SK-N-SH (cell line): ENCODE measurements around the gene ATP8A2. TPM values are rescaled to one million over a fixed set of nuclear protein-coding genes. Genes with fewer than 3 reads are reported as not detected.

Experiments used
- CTCF ChIA-PET: fragments of 300-600, 350-600 bp; formaldehyde crosslinking; extraction: SDS; loops from one replicate; lab custom pipeline; 2021; lab: Yijun Ruan, JAX
- POLR2A ChIA-PET: fragments of 350-600 bp; sonication (Branson Sonifier 250); formaldehyde crosslinking; extraction: SDS; loops from one replicate; lab custom pipeline; 2020; ENCODE audit warnings: antibody characterized with exemption, inconsistent platforms; lab: Yijun Ruan, JAX
- DNase-seq: peaks from one replicate; pipeline ENCODE4 v3.0.0; 2012
- H2AFZ ChIP-seq: fragments of 200-600 bp; sonication (generic); 2 replicates; pipeline ENCODE4 v1.8.1; 2016; ENCODE audit warnings: antibody characterized with exemption, mild to moderate bottlenecking, low read depth
- H3F3A ChIP-seq: fragments of 200-600 bp; sonication (generic); replicated peaks from 2 replicates; pipeline ENCODE3; 2016; ENCODE audit warnings: antibody characterized with exemption, mild to moderate bottlenecking; ENCODE audit not compliant: insufficient read depth
- H3K27ac ChIP-seq, 2 experiments: fragments of 200-500 bp in 1 of 2; fragments of 200-600 bp in 1 of 2; sonication (Bioruptor generic) in 1 of 2; sonication (generic), shearing (Covaris generic) in 1 of 2; 2 replicates each; pipeline versions ENCODE4 v1.5.1 to v1.6.1; 2014 to 2016; ENCODE audit warnings: low read depth in 2 of 2, inconsistent platforms in 1 of 2, low read length in 1 of 2, mild to moderate bottlenecking in 1 of 2, mixed read lengths in 1 of 2
- H3K27me3 ChIP-seq: fragments of 200-600 bp; sonication (generic), shearing (Covaris generic); 2 replicates; pipeline ENCODE4 v1.6.1; 2016; ENCODE audit warnings: mixed run types; ENCODE audit not compliant: insufficient read depth
- H3K36me3 ChIP-seq, 2 experiments: fragments of 200-500 bp in 1 of 2; fragments of 200-600 bp in 1 of 2; sonication (Bioruptor generic) in 1 of 2; sonication (generic) in 1 of 2; replicated peaks in 1 of 2; 2 replicates each; pipeline versions ENCODE3 to v1.5.1; 2014 to 2016; ENCODE audit warnings: low read length in 1 of 2, mild to moderate bottlenecking in 1 of 2; ENCODE audit not compliant: insufficient read depth in 2 of 2, control insufficient read depth in 1 of 2
- H3K4me1 ChIP-seq, 2 experiments: fragments of 200-500 bp in 1 of 2; fragments of 200-600 bp in 1 of 2; sonication (Bioruptor generic) in 1 of 2; sonication (generic), shearing (Covaris generic) in 1 of 2; 2 replicates each; pipeline versions ENCODE4 v1.5.1 to v1.6.1; 2014 to 2016; ENCODE audit warnings: low read depth in 1 of 2, low read length in 1 of 2, mixed run types in 1 of 2; ENCODE audit not compliant: insufficient read depth in 2 of 2, control insufficient read depth in 1 of 2
- H3K4me2 ChIP-seq: fragments of 200-600 bp; sonication (generic), shearing (Covaris generic); 2 replicates; pipeline ENCODE4 v1.6.1; 2017; ENCODE audit warnings: mixed run types
- H3K4me3 ChIP-seq, 2 experiments: fragments of 200-500 bp in 1 of 2; fragments of 200-600 bp in 1 of 2; sonication (Bioruptor generic) in 1 of 2; sonication (generic), shearing (Covaris generic) in 1 of 2; 2 replicates each; pipeline versions ENCODE4 v1.5.1 to v1.8.1; 2014 to 2016; ENCODE audit warnings: low read depth in 2 of 2, inconsistent platforms in 1 of 2, low read length in 1 of 2, mild to moderate bottlenecking in 1 of 2, mixed read lengths in 1 of 2, moderate library complexity in 1 of 2
- H3K79me2 ChIP-seq: fragments of 200-600 bp; sonication (generic); 2 replicates; pipeline ENCODE4 v1.8.1; 2017; ENCODE audit warnings: mild to moderate bottlenecking; ENCODE audit not compliant: insufficient read depth
- H3K9ac ChIP-seq: fragments of 200-600 bp; sonication (generic); 2 replicates; pipeline ENCODE4 v1.6.1; 2017; ENCODE audit warnings: mixed run types
- H3K9me2 ChIP-seq: fragments of 200-600 bp; sonication (generic); 2 replicates; pipeline ENCODE4 v1.6.1; 2017; ENCODE audit warnings: mixed run types
- H3K9me3 ChIP-seq: fragments of 200-600 bp; sonication (generic); 2 replicates; pipeline ENCODE4 v1.6.1; 2017; ENCODE audit warnings: mixed run types, mild to moderate bottlenecking, moderate library complexity
- H4K20me1 ChIP-seq: fragments of 200-600 bp; sonication (generic); 2 replicates; pipeline ENCODE4 v1.6.1; 2017; ENCODE audit warnings: mild to moderate bottlenecking, mixed run types; ENCODE audit not compliant: insufficient read depth
- CTCF ChIP-seq: fragments of 200-600 bp; sonication (generic); IDR thresholded peaks from 2 replicates; pipeline ENCODE4 v1.6.1; 2017; ENCODE audit warnings: antibody characterized with exemption, mild to moderate bottlenecking, moderate library complexity
- EZH2phosphoT487 ChIP-seq: fragments of 200-600 bp; sonication (generic); IDR thresholded peaks from 2 replicates; pipeline ENCODE4 v1.6.1; 2017; ENCODE audit warnings: low read depth, mixed run types, mild to moderate bottlenecking, antibody characterized with exemption, moderate library complexity, borderline replicate concordance
- FOXM1 ChIP-seq: IDR thresholded peaks from 2 replicates; pipeline ENCODE4 v1.4.0; 2012; ENCODE audit warnings: low read depth, mild to moderate bottlenecking
- GATA2 ChIP-seq: sonication (generic); formaldehyde crosslinking; IDR thresholded peaks from 2 replicates; pipeline ENCODE4 v1.5.0; 2020; ENCODE audit warnings: mild to moderate bottlenecking, missing genetic modification reagents
- JUND ChIP-seq: IDR thresholded peaks from 2 replicates; pipeline ENCODE4 v1.4.0; 2012
- MEF2A ChIP-seq: IDR thresholded peaks from 2 replicates; pipeline ENCODE4 v1.4.0; 2012; ENCODE audit warnings: low read depth, borderline replicate concordance
- NFIC ChIP-seq: IDR thresholded peaks from 2 replicates; pipeline ENCODE4 v1.4.0; 2012; ENCODE audit warnings: borderline replicate concordance
- NRF1 ChIP-seq: IDR thresholded peaks from 2 replicates; pipeline ENCODE4 v1.6.1; 2012; ENCODE audit warnings: low read depth, mild to moderate bottlenecking, low read length
- POLR2AphosphoS5 ChIP-seq: IDR thresholded peaks from 2 replicates; pipeline ENCODE4 v1.6.1; 2012; ENCODE audit warnings: low read depth, low read length
- SIN3A ChIP-seq: IDR thresholded peaks from 2 replicates; pipeline ENCODE4 v1.6.1; 2012; ENCODE audit warnings: low read depth, mild to moderate bottlenecking, low read length, moderate library complexity, borderline replicate concordance
- SMC3 ChIP-seq: IDR thresholded peaks from 2 replicates; pipeline ENCODE4 v1.6.1; 2012; ENCODE audit warnings: low read depth, low read length, improper control_type of control experiment
- TAF1 ChIP-seq: IDR thresholded peaks from 2 replicates; pipeline ENCODE4 v1.6.1; 2012; ENCODE audit warnings: low read depth, mild to moderate bottlenecking, low read length, moderate library complexity, borderline replicate concordance
- TCF12 ChIP-seq: IDR thresholded peaks from 2 replicates; pipeline ENCODE4 v1.4.0; 2012
- USF1 ChIP-seq: IDR thresholded peaks from 2 replicates; pipeline ENCODE4 v1.4.0; 2012; ENCODE audit warnings: low read depth, borderline replicate concordance
- YY1 ChIP-seq: IDR thresholded peaks from 2 replicates; pipeline ENCODE4 v1.4.0; 2012; ENCODE audit warnings: low read depth, mild to moderate bottlenecking
- WGBS: methylation state at CpG from one replicate; pipeline ENCODE4 v1.1.6; 2017; ENCODE audit warnings: low lambda C conversion rate; 5-methylcytosine and 5-hydroxymethylcytosine counted together
- polyA plus RNA-seq, 3 experiments: library from polyadenylated mRNA; depleted of rRNA; stranded (reverse); fragments of >200 nt; gene quantifications; 2 replicates each; pipeline ENCODE4 v1.2.3, GENCODE V29; 2012
- TF ChIP-seq, protein P1 (sequence below): fragments of 150-350 bp; IDR thresholded peaks from 2 replicates; pipeline ENCODE4 v1.6.1; 2017; ENCODE audit warnings: antibody characterized with exemption, low read length, low read depth, borderline replicate concordance
- TF ChIP-seq, protein P2 (sequence below): IDR thresholded peaks from 2 replicates; pipeline ENCODE4 v1.4.0; 2012; ENCODE audit warnings: low read depth

Gene ATP8A2
- polyA plus RNA-seq, 1 of the 3 experiments (the other 2 are of a cell fraction), result 0.02 TPM

- no peak overlapping the region for H3K4me2 ChIP-seq
- H3K27me3 ChIP-seq, result no peaks in the 10 kb centered on the region
- no peaks in the 10 kb centered on the region for H3K4me1 ChIP-seq
- 5% methylated on average over 4 of the region's 4 CpGs for WGBS
- H3K79me2 ChIP-seq, result no peaks in the 10 kb centered on the region
- H2AFZ ChIP-seq, result no peak overlapping the region
- no peak overlapping the region for H3K9ac ChIP-seq
- no peaks in the 10 kb centered on the region for H4K20me1 ChIP-seq
- H3K36me3 ChIP-seq, result no peaks in the 10 kb centered on the region
- H3K4me3 ChIP-seq, result no peak overlapping the region
- no peaks in the 10 kb centered on the region for H3F3A ChIP-seq
- no peaks in the 10 kb centered on the region for H3K9me2 ChIP-seq
- TF ChIP-seq FOXM1 (no peak), TCF12 (no peak), TAF1 (no peak), NFIC (no peak), GATA2 (CRISPR knock-in tag) (no peak), MEF2A (no peak), POLR2AphosphoS5 (no peak), CTCF (no peak), SMC3 (no peak), EZH2phosphoT487 (no peak), JUND (no peak), SIN3A (no peak), NRF1 (no peak), YY1 (no peak), USF1 (no peak)
- TF ChIP-seq, protein P1, sequence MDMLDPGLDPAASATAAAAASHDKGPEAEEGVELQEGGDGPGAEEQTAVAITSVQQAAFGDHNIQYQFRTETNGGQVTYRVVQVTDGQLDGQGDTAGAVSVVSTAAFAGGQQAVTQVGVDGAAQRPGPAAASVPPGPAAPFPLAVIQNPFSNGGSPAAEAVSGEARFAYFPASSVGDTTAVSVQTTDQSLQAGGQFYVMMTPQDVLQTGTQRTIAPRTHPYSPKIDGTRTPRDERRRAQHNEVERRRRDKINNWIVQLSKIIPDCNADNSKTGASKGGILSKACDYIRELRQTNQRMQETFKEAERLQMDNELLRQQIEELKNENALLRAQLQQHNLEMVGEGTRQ, result no peak
- no peaks in the 10 kb centered on the region for H3K9me3 ChIP-seq
- ChIA-PET POLR2A (no interaction called here), CTCF (interaction anchor here (2.5 kb wide), 1 partner anchor 19 kb away, joined by 15 read pairs; no protein-coding TSS in a partner anchor)
- no peak for DNase-seq
- no peak overlapping the region for H3K27ac ChIP-seq
Observed at GRCh38 chr13:25394402-25395060, 22.8 kb downstream of the ATP8A2 start.

DNA sequence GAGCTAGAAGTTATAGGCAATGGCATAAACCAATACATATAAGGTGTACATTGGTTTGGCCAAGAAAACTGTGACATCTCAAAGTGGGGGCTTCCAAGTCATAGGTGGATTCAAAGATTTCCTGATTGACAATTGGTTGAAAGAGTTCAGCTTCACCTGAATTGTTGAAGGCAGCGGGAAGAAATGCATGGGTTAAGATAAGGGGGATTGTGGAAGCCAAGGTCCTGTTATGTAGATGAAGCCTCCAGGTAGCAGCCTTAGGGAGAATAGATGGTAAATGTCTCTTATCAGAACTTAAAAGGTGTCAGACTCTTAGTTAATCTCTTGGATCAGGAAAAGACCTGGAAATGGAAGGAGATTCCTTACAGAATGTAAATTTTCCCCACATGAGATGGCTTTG is 26.0 kb downstream of the ATP8A2 start:
- Histone ChIP-seq H3K27me3 (no peaks in the 10 kb centered on the region), H3K4me3 (no peak overlapping the region), H3K9me3 (no peaks in the 10 kb centered on the region), H3K9me2 (no peaks in the 10 kb centered on the region), H3K4me2 (no peak overlapping the region), H3K4me1 (no peaks in the 10 kb centered on the region), H4K20me1 (no peaks in the 10 kb centered on the region), H3K36me3 (no peaks in the 10 kb centered on the region), H2AFZ (no peak overlapping the region), H3K79me2 (no peaks in the 10 kb centered on the region), H3F3A (no peaks in the 10 kb centered on the region), H3K27ac (no peak overlapping the region), H3K9ac (no peak overlapping the region)
- WGBS, result 13% methylated on average over 1 of the region's 1 CpG
- POLR2A ChIA-PET, result no interaction called here
- CTCF ChIA-PET, result no interaction called here
- no peak for TF ChIP-seq SMC3
- TF ChIP-seq USF1, result no peak
- TF ChIP-seq, protein P2, sequence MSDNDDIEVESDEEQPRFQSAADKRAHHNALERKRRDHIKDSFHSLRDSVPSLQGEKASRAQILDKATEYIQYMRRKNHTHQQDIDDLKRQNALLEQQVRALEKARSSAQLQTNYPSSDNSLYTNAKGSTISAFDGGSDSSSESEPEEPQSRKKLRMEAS, result no peak
- TF ChIP-seq SIN3A, result no peak
- no peak for DNase-seq
